OCI-LY1 (cell line): ENCODE measurements around the gene HLCS.

Source experiments
- EZH2 ChIP-seq: fragments of 200-600 bp; sonication (generic), shearing (Covaris generic); IDR thresholded peaks from 2 replicates; pipeline ENCODE4 v1.8.0; 2017; ENCODE audit warnings: borderline replicate concordance, mixed run types, mild to moderate bottlenecking, antibody characterized with exemption, low read length, moderate library complexity, mixed read lengths
- TF ChIP-seq, protein P1 (sequence below): fragments of 200-600 bp; sonication (generic), shearing (Covaris generic); IDR thresholded peaks from 2 replicates; pipeline ENCODE4 v1.5.1; 2017; ENCODE audit warnings: mild to moderate bottlenecking, antibody characterized with exemption, low read length, moderate library complexity, mixed read lengths

DNA sequence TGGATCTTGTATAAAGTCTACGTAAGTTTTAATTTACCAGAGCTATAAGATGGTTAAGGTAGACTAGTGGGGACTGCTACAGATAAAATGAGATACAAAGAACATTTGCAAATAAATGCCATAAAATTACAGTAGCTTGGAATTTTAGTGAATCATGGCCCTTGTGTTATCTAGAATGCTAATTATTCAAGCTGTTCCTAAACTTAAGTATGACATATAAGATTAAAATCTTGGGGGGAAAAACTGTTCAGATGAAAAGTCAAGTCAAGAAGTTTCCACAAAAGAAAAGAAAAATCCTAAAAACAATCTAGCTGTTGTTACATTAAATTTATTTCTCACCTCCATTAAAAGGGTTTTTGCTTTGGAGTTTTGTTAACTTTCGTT, 215.9 kb downstream of the HLCS start:
- TF ChIP-seq, protein P1, sequence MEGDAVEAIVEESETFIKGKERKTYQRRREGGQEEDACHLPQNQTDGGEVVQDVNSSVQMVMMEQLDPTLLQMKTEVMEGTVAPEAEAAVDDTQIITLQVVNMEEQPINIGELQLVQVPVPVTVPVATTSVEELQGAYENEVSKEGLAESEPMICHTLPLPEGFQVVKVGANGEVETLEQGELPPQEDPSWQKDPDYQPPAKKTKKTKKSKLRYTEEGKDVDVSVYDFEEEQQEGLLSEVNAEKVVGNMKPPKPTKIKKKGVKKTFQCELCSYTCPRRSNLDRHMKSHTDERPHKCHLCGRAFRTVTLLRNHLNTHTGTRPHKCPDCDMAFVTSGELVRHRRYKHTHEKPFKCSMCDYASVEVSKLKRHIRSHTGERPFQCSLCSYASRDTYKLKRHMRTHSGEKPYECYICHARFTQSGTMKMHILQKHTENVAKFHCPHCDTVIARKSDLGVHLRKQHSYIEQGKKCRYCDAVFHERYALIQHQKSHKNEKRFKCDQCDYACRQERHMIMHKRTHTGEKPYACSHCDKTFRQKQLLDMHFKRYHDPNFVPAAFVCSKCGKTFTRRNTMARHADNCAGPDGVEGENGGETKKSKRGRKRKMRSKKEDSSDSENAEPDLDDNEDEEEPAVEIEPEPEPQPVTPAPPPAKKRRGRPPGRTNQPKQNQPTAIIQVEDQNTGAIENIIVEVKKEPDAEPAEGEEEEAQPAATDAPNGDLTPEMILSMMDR: no peak
- no peak for TF ChIP-seq EZH2
